Endodermal cell (in vitro differentiated cells): Measurements from ENCODE around the gene GRHL3. TPM values are rescaled to one million over a fixed set of nuclear protein-coding genes. Genes with fewer than 3 reads are reported as not detected.

Experiments used
- DNase-seq: peaks from one replicate; pipeline ENCODE4 v3.0.0-alpha.2; 2017
- H3K27ac ChIP-seq: 2 replicates; pipeline ENCODE4 v1.5.1; 2013; ENCODE audit warnings: mild to moderate bottlenecking, low read depth, low read length, moderate library complexity
- H3K27me3 ChIP-seq: 2 replicates; pipeline ENCODE4 v1.6.1; 2013; ENCODE audit warnings: mild to moderate bottlenecking, low read length, moderate library complexity; ENCODE audit not compliant: insufficient read depth, control insufficient read depth, poor library complexity, severe bottlenecking
- H3K36me3 ChIP-seq: 2 replicates; pipeline ENCODE4 v1.7.0; 2013; ENCODE audit warnings: mild to moderate bottlenecking, low read length, moderate library complexity; ENCODE audit not compliant: control insufficient read depth, insufficient read depth
- H3K4me1 ChIP-seq: one replicate; pipeline ENCODE4 v1.7.0; 2013; ENCODE audit warnings: low read length; ENCODE audit not compliant: control insufficient read depth, insufficient read depth
- H3K4me3 ChIP-seq: 2 replicates; pipeline ENCODE4 v1.5.1; 2013; ENCODE audit warnings: mild to moderate bottlenecking, low read length, moderate library complexity
- H3K9ac ChIP-seq: 2 replicates; pipeline ENCODE4 v1.6.1; 2013; ENCODE audit warnings: mild to moderate bottlenecking, low read length, moderate library complexity; ENCODE audit not compliant: poor library complexity, severe bottlenecking; ENCODE audit errors: extremely low read depth
- H3K9me3 ChIP-seq: 2 replicates; pipeline ENCODE4 v1.6.1; 2013; ENCODE audit warnings: mild to moderate bottlenecking, low read length, moderate library complexity; ENCODE audit not compliant: control insufficient read depth
- H3K27ac Mint-ChIP-seq: 2 replicates; pipeline ENCODE4 v1.8.0; 2020; ENCODE audit warnings: mixed read lengths
- H3K27me3 Mint-ChIP-seq: 2 replicates; pipeline ENCODE4 v1.8.0; 2021; ENCODE audit warnings: mild to moderate bottlenecking, mixed read lengths; ENCODE audit not compliant: insufficient read depth
- H3K36me3 Mint-ChIP-seq: 2 replicates; pipeline ENCODE4 v1.8.0; 2020; ENCODE audit warnings: low read depth, mixed read lengths
- H3K4me1 Mint-ChIP-seq: 2 replicates; pipeline ENCODE4 v1.8.0; 2020; ENCODE audit warnings: mixed read lengths
- H3K4me3 Mint-ChIP-seq: 2 replicates; pipeline ENCODE4 v1.8.0; 2020; ENCODE audit warnings: mild to moderate bottlenecking, moderate library complexity, mixed read lengths
- H3K9me3 Mint-ChIP-seq: 2 replicates; pipeline ENCODE4 v1.8.0; 2020; ENCODE audit warnings: mild to moderate bottlenecking, mixed read lengths
- WGBS, 2 experiments: methylation state at CpG; one replicate each; pipeline versions ENCODE4 v1.1.5 to v1.1.7; 2013; ENCODE audit warnings: missing lambda C conversion rate in 2 of 2, mixed read lengths in 1 of 2; ENCODE audit not compliant: insufficient coverage in 1 of 2, insufficient read length in 1 of 2; 5-methylcytosine and 5-hydroxymethylcytosine counted together
- total RNA-seq, 2 donors: library from RNA; stranded (reverse); fragmentation: NEBNext Ultra II Directional in 1 of 2; extraction: Animal tissue kit (Norgen Biotek cat#: 25700) in 1 of 2; gene quantifications; 2 replicates in 1 of 2; 3 replicates in 1 of 2; pipeline ENCODE4 v1.2.1, GENCODE V29; 2021
- TF ChIP-seq, protein P1 (sequence below): fragments of 200-600 bp; sonication (generic); conservative IDR thresholded peaks from 2 replicates; pipeline ENCODE4 v1.5.0; 2021; ENCODE audit warnings: antibody characterized with exemption, mild to moderate bottlenecking

GRHL3 gene
- total RNA-seq, 2 donors from 2014 or later: 1.8 to 2.5 TPM

DNA sequence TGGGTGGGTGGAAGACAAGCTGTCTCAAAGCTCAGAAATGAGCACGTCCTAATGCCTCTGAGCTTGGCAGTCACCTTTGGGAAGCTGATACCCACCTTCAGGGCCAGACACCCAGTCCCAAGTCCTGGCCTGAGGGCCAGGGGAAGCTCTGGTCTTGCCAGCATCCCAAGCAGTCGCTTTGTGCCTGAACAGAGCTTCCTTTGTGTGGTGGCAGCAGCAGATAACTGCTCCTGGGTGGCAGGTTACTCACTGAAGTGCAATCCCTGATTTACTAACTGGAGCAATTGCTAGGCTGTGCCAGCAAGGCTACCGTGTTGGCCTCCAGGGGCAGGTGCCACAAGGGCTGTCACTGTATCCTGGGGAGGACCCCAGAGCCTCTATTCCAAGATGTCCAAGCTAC is 40.4 kb upstream of the GRHL3 start:
- H3K36me3 ChIP-seq: no peaks in the 10 kb centered on the region
- no peaks in the 10 kb centered on the region for H3K4me1 Mint-ChIP-seq
- no peak for DNase-seq
- H3K27me3 Mint-ChIP-seq: peaks cover 3% of the 10 kb centered on the region
- no peak overlapping the region for H3K4me3 ChIP-seq
- H3K27me3 ChIP-seq: no peaks in the 10 kb centered on the region
- no peaks in the 10 kb centered on the region for H3K36me3 Mint-ChIP-seq
- H3K4me3 Mint-ChIP-seq: no peak overlapping the region
- no peaks in the 10 kb centered on the region for H3K4me1 ChIP-seq
- WGBS, 2 experiments: 83 to 88% methylated on average over 2 to 3 of the region's 3 CpGs
- TF ChIP-seq, protein P1, sequence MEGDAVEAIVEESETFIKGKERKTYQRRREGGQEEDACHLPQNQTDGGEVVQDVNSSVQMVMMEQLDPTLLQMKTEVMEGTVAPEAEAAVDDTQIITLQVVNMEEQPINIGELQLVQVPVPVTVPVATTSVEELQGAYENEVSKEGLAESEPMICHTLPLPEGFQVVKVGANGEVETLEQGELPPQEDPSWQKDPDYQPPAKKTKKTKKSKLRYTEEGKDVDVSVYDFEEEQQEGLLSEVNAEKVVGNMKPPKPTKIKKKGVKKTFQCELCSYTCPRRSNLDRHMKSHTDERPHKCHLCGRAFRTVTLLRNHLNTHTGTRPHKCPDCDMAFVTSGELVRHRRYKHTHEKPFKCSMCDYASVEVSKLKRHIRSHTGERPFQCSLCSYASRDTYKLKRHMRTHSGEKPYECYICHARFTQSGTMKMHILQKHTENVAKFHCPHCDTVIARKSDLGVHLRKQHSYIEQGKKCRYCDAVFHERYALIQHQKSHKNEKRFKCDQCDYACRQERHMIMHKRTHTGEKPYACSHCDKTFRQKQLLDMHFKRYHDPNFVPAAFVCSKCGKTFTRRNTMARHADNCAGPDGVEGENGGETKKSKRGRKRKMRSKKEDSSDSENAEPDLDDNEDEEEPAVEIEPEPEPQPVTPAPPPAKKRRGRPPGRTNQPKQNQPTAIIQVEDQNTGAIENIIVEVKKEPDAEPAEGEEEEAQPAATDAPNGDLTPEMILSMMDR: no peak
- no peak overlapping the region for H3K27ac ChIP-seq
- no peaks in the 10 kb centered on the region for H3K9me3 ChIP-seq
- H3K9ac ChIP-seq: no peak overlapping the region
- H3K27ac Mint-ChIP-seq: no peak overlapping the region
- H3K9me3 Mint-ChIP-seq: peaks cover 2% of the 10 kb centered on the region

DNA sequence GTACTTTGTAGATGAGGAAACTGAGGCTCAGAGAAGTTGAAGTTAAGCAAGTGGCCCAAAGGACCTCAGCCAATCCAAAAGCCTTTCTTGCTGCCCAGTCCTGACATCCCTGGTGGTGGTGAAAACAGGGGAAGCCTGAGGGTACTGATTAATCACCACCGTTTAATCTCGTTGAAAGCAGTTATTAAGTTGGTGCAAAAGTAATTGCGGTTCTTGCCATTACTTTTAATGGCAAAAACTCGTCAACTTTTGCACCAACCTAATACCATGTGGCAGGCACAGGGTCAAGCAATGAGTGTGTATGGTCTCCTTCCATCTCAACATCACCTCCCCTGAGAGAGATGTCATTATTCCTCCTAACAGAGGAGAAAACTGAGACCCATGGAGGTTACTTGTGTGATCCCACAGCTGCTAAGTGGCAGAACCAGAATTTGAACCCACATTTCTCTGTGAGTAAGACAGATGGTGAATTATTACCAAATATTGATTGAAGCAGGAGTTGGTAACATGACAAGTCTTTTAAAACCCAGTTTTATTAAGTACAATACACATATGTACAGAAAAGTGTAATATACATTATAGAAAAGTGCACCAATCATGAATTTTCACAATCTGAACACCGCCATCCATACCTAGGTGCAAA is 39.4 kb upstream of the GRHL3 start:
- H3K27ac ChIP-seq: no peak overlapping the region
- H3K27ac Mint-ChIP-seq: no peak overlapping the region
- H3K36me3 Mint-ChIP-seq: no peaks in the 10 kb centered on the region
- DNase-seq: no peak
- H3K27me3 Mint-ChIP-seq: peaks cover 2% of the 10 kb centered on the region
- no peaks in the 10 kb centered on the region for H3K9me3 Mint-ChIP-seq
- no peak overlapping the region for H3K9ac ChIP-seq
- no peak overlapping the region for H3K4me3 Mint-ChIP-seq
- no peaks in the 10 kb centered on the region for H3K9me3 ChIP-seq
- no peak overlapping the region for H3K4me3 ChIP-seq
- H3K4me1 ChIP-seq: no peaks in the 10 kb centered on the region
- TF ChIP-seq, protein P1: no peak
- WGBS, 2 experiments: 86 to 100% methylated on average over 4 to 5 of the region's 5 CpGs
- H3K27me3 ChIP-seq: no peaks in the 10 kb centered on the region
- H3K4me1 Mint-ChIP-seq: no peaks in the 10 kb centered on the region
- H3K36me3 ChIP-seq: no peaks in the 10 kb centered on the region

DNA sequence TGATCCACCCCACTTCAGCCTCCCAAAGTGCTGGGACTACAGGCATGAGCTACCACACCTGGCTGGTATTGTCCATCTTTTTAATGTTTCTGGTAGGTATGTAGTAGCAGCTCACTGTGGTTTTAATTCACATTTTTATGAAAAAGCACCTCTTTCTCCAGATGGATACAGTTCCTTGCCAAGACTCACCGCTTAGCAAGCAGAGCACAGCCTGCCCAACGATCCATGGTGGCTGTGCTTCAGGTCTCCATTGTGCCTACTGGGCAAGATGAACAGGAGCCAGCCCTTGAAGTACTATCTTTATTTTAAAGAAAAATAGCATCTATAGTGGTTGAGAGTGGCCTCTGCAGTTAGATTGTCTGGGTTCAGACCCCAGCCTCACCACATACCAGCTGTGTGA is 37.6 kb upstream of the GRHL3 start:
- TF ChIP-seq, protein P1: no peak
- no peaks in the 10 kb centered on the region for H3K27me3 Mint-ChIP-seq
- 87 to 100% methylated on average over 1 to 2 of the region's 2 CpGs for WGBS, 2 experiments

More for the DNA sequence above, 37.6 kb upstream of the GRHL3 start:
- no peak overlapping the region for H3K27ac Mint-ChIP-seq
- H3K4me3 ChIP-seq: no peak overlapping the region
- H3K27ac ChIP-seq: no peak overlapping the region
- H3K27me3 ChIP-seq: no peaks in the 10 kb centered on the region
- H3K9me3 ChIP-seq: no peaks in the 10 kb centered on the region
- no peak overlapping the region for H3K9ac ChIP-seq
- H3K4me1 ChIP-seq: no peaks in the 10 kb centered on the region
- no peaks in the 10 kb centered on the region for H3K36me3 ChIP-seq
- no peaks in the 10 kb centered on the region for H3K9me3 Mint-ChIP-seq
- no peaks in the 10 kb centered on the region for H3K36me3 Mint-ChIP-seq
- no peaks in the 10 kb centered on the region for H3K4me1 Mint-ChIP-seq
- no peak overlapping the region for H3K4me3 Mint-ChIP-seq
- DNase-seq: no peak
